Heart left ventricle (tissue), 16 donors: Measurements from ENCODE around the gene PDE6B. TPM values are rescaled to one million over a fixed set of nuclear protein-coding genes. Genes with fewer than 3 reads are reported as not detected.

ENCODE experiments used
- ATAC-seq, 4 donors: fragments of 200-7000 bp; cut with Tn5 transposase; one replicate each; pipeline ENCODE4 v1.9.1; 2020 to 2022; ENCODE audit warnings: moderate library complexity in 4 of 4, mild to moderate bottlenecking in 3 of 4, moderate number of reproducible peaks in 1 of 4
- DNase-seq, 5 donors: peaks; one replicate each; pipeline ENCODE4 v3.0.0-alpha.2; 2020
- H3K27ac ChIP-seq, 12 donors: fragments of 200-600 bp; sonication (generic) in 4 of 12; one replicate each; pipeline versions ENCODE4 v1.5.0 to v1.8.0; 2016 to 2022; ENCODE audit warnings: mild to moderate bottlenecking in 2 of 12
- H3K27me3 ChIP-seq, 9 donors: fragments of 200-600 bp; sonication (generic) in 2 of 9; one replicate each; pipeline versions ENCODE4 v1.5.1 to v1.8.0; 2016 to 2022; ENCODE audit warnings: mild to moderate bottlenecking in 3 of 9
- H3K36me3 ChIP-seq, 9 donors: fragments of 200-600 bp; sonication (generic) in 2 of 9; one replicate each; pipeline versions ENCODE4 v1.5.0 to v1.8.0; 2018 to 2022; ENCODE audit warnings: mild to moderate bottlenecking in 2 of 9
- H3K4me1 ChIP-seq, 12 donors: fragments of 200-600 bp; sonication (generic) in 4 of 12; one replicate each; pipeline versions ENCODE4 v1.5.0 to v1.8.0; 2016 to 2022; ENCODE audit warnings: mild to moderate bottlenecking in 3 of 12
- H3K4me3 ChIP-seq, 12 donors: fragments of 200-600 bp; sonication (generic) in 4 of 12; one replicate each; pipeline versions ENCODE4 v1.5.0 to v1.8.0; 2017 to 2022; ENCODE audit warnings: mild to moderate bottlenecking in 9 of 12, moderate library complexity in 4 of 12
- H3K9me3 ChIP-seq, 12 donors: fragments of 200-600 bp; sonication (generic) in 4 of 12; one replicate each; pipeline versions ENCODE4 v1.5.0 to v1.8.0; 2016 to 2022; ENCODE audit warnings: mild to moderate bottlenecking in 1 of 12
- CTCF ChIP-seq, 12 donors: fragments of 200-600 bp; sonication (generic) in 4 of 12; IDR thresholded peaks; one replicate each; pipeline versions ENCODE4 v1.5.0 to v1.8.0; 2018 to 2022; ENCODE audit warnings: antibody characterized with exemption in 12 of 12, mild to moderate bottlenecking in 5 of 12
- POLR2A ChIP-seq, 2 donors: fragments of 450-650 bp; IDR thresholded peaks; one replicate each; pipeline ENCODE4 v1.6.1; 2017; ENCODE audit warnings: antibody characterized with exemption in 2 of 2, mild to moderate bottlenecking in 2 of 2, moderate library complexity in 2 of 2
- WGBS, 4 donors: extraction: QIAGEN DNeasy Blood & Tissue Kit in 2 of 4; methylation state at CpG; one replicate each; pipeline versions ENCODE4 v1.1.5 to v1.1.7; 2013 to 2018; 5-methylcytosine and 5-hydroxymethylcytosine counted together
- intact Hi-C, 10 donors: fragments of 100-400 bp; cut with DNase I; formaldehyde crosslinking; loops; one replicate each; pipeline versions ENCODE4 v1.11.1 to v1.14.2; 2022
- polyA plus RNA-seq, 2 donors: library from polyadenylated mRNA; stranded (reverse); fragments of 200-250 nt; gene quantifications; one replicate each; pipeline ENCODE4 v1.2.3, GENCODE V29; 2013
- total RNA-seq, 9 donors: library from RNA; depleted of rRNA in 2 of 9; stranded (reverse); fragments of >200 nt in 2 of 9; fragmentation: NEBNext Ultra II Directional in 3 of 9; extraction: Animal tissue kit (Norgen Biotek cat#: 25700) in 3 of 9; gene quantifications; one replicate each; pipeline versions ENCODE4 v1.1.0 to v1.2.4, GENCODE V29; 2016 to 2023
- donor health status: ischemic (EF 13 %, LVEDD 7.1; RV severe dilation, severe dysfunction).
- donor health status: healthy with polysubstance abuse.
- donor health status: DM: no; HTN: yes; CAD: no.
- donor health status: DM: no; HTN: no; CAD: no.
- donor health status: ischemic (EF 25% LVEDD 6.9; RV normal size, moderate dysfunction).
- donor health status: ischemic (EF 25% LVEDD 5.7; RV mildly dilated, moderate dysfunction).
- donor health status: healthy.
- donor health status: DM: yes; HTN: yes; CAD: no.
- donor health status: ischemic (EF 35%, LVEDD 5.7; RV mildly dilated, moderate dysfunction).
- donor health status: nonischemic (EF 11% LVEDD 7.7; RV severe dilation, severe dysfunction).
- donor health status: DM: yes; HTN: yes; CAD: no.
- donor health status: PGD.
- donor health status: ischemic (EF 29% LVEDD 5.4; RV normal size, mild dysfunction).
- donor health status: nonischemic (EF 23%, LVEDD 6.1; RV moderate dilation, normal function).

PDE6B gene
- total and polyA plus RNA-seq, 11 donors: 0.61 to 8.4 (median 3.5) TPM

GRCh38 chr4:675036-675882, 49.9 kb downstream of the PDE6B start:
- Histone ChIP-seq H3K4me3 (peak overlapping the region; percentile 56 to 99 (median 90)), H3K27ac (peak overlapping the region; percentile 83 to 98 (median 93)), H3K27me3 (no peaks in the 10 kb centered on the region), H3K9me3 (no peaks in the 10 kb centered on the region), H3K4me1 (peaks cover 6 to 32% (median 19%) of the 10 kb centered on the region in 12 donors), H3K36me3 (peaks cover 0 to 29% (median 26%) of the 10 kb centered on the region in 9 donors)
- TF ChIP-seq CTCF (IDR thresholded peaks at IDR 0.05): no peak
- no peak for TF ChIP-seq POLR2A (IDR thresholded peaks at IDR 0.05)
- DNase-seq (peak in 2 of 5 donors; percentile 43 to 44), ATAC-seq (peak in 3 of 4 donors; percentile 4 to 15 (median 6))
- intact Hi-C loops: loop anchor here in 3 of 10 donors (10.0 kb wide), 2 partner anchors 200 to 430 kb away; no protein-coding TSS in a partner anchor
- WGBS, 4 donors: 64 to 70% (median 66%) methylated on average over 13 to 26 of the region's 26 CpGs

GRCh38 chr4:675980-676870, 50.9 kb downstream of the PDE6B start:
- no peak for TF ChIP-seq POLR2A (IDR thresholded peaks at IDR 0.05)
- TF ChIP-seq CTCF (IDR thresholded peaks at IDR 0.05): no peak
- Histone ChIP-seq H3K27ac (no peak overlapping the region), H3K36me3 (peaks cover 0 to 21% (median 18%) of the 10 kb centered on the region in 9 donors), H3K4me1 (peaks cover 12 to 41% (median 28%) of the 10 kb centered on the region in 12 donors), H3K4me3 (no peak overlapping the region), H3K9me3 (no peaks in the 10 kb centered on the region), H3K27me3 (no peaks in the 10 kb centered on the region)
- ATAC-seq: no peak
- DNase-seq: peak in 1 of 5 donors; percentile 44
- WGBS, 4 donors: 54 to 78% (median 62%) methylated on average over 7 to 19 of the region's 19 CpGs
- intact Hi-C loops: loop anchor here in 3 of 10 donors (10.0 kb wide), 2 partner anchors 201 to 431 kb away; no protein-coding TSS in a partner anchor

- 79 to 85% (median 80%) methylated on average over 2 to 8 of the region's 8 CpGs; no CpG with 5 or more reads in 1 of the 4 donors for WGBS, 4 donors
- Histone ChIP-seq H3K4me3 (no peak overlapping the region), H3K27ac (no peak overlapping the region), H3K36me3 (peaks cover 0 to 15% (median 12%) of the 10 kb centered on the region in 9 donors), H3K9me3 (no peaks in the 10 kb centered on the region), H3K27me3 (no peaks in the 10 kb centered on the region), H3K4me1 (peaks cover 12 to 43% (median 30%) of the 10 kb centered on the region in 12 donors)
- ATAC-seq (no peak), DNase-seq (peak in 1 of 5 donors; percentile 59)
- TF ChIP-seq POLR2A (IDR thresholded peaks at IDR 0.05) (no peak), CTCF (IDR thresholded peaks at IDR 0.05) (no peak)
- intact Hi-C loops: loop anchor here in 3 of 10 donors (10.0 kb wide), 2 partner anchors 202 to 432 kb away; no protein-coding TSS in a partner anchor
These were observed 51.5 kb downstream of the PDE6B start for GRCh38 chr4:676871-677235.
